Measurements from ENCODE around the gene TEF. TPM values are rescaled to one million over a fixed set of nuclear protein-coding genes. Genes with fewer than 3 reads are reported as not detected.
A peak's percentile ranks its signal among the peaks of the same experiment; 100 is the strongest.

The TEF gene
- total RNA-seq, 2 experiments from 2014 or later, result 6.8 to 7.0 TPM

DNA sequence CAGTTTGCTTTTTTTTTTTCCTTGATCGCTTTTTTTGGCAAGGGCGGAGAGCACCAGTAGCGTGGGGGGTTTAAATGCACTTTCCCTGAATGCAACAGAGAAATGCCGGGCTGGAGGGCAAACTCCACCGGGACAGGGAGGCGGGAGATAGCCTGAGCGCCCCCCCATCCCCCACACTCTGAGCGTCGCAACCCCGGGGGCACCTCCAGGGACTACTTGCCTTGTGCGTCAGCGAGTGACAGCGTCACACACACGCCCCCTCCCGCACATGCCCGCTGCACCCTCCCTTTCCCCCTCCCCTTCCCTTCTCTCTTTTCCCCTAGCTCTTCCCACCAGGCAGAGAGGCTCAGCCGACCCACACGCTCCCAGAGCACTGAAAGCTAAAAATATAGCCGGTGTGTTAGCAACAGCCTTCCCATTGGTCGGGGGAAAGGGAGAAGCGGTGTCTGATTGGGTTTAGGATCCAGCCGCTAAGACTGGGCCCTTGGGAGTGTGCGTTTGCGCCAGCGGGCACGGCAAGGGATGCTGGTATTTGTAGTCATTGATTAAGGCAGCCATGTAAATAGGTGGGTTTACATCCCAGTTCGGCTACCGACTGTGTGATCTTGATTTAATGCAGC is 66.6 kb downstream of the TEF start:
- H3K27ac ChIP-seq (ENCODE audit: low read depth, low read length, poor library complexity, severe bottlenecking), result peak overlapping the region; percentile 85
- no peaks in the 10 kb centered on the region for H4K20me1 ChIP-seq (ENCODE audit: insufficient read depth, low read length)
- H3K9me3 ChIP-seq (ENCODE audit: low read length), result no peaks in the 10 kb centered on the region
- peaks cover 28% of the 10 kb centered on the region for H3K79me2 ChIP-seq (ENCODE audit: insufficient read depth, low read depth, low read length)
- ChIA-PET CTCF (ENCODE audit: unreplicated experiment) (interaction anchor here (0.6 kb wide), 2 partner anchors 29 to 256 kb away, joined by 3 to 8 read pairs; no protein-coding TSS in a partner anchor), POLR2A (interaction anchor here (0.8 to 2.2 kb wide), 7 partner anchors 10 to 141 kb away, joined by 3 to 12 read pairs (median 4); partner anchors contain the start of genes ACO2, PHF5A and PMM1)
- no peaks in the 10 kb centered on the region; the same call in 1 of the 2 replicates for H3K36me3 ChIP-seq (ENCODE audit: insufficient read depth, low read length)
- DNase-seq (ENCODE audit: low spot score), result peak; percentile 97
- H3K9me2 ChIP-seq (ENCODE audit: insufficient read depth, low read length), result no peaks in the 10 kb centered on the region
- no TSS peak for BruUV-seq (replicated peaks)
- peak overlapping the region; percentile 97 for H3K4me2 ChIP-seq (ENCODE audit: low read length)
- no peak for TF ChIP-seq EZH2phosphoT487 (IDR thresholded peaks at IDR 0.05; ENCODE audit: borderline replicate concordance, low read depth, low read length)
- TF ChIP-seq, protein P1, sequence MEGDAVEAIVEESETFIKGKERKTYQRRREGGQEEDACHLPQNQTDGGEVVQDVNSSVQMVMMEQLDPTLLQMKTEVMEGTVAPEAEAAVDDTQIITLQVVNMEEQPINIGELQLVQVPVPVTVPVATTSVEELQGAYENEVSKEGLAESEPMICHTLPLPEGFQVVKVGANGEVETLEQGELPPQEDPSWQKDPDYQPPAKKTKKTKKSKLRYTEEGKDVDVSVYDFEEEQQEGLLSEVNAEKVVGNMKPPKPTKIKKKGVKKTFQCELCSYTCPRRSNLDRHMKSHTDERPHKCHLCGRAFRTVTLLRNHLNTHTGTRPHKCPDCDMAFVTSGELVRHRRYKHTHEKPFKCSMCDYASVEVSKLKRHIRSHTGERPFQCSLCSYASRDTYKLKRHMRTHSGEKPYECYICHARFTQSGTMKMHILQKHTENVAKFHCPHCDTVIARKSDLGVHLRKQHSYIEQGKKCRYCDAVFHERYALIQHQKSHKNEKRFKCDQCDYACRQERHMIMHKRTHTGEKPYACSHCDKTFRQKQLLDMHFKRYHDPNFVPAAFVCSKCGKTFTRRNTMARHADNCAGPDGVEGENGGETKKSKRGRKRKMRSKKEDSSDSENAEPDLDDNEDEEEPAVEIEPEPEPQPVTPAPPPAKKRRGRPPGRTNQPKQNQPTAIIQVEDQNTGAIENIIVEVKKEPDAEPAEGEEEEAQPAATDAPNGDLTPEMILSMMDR (conservative IDR thresholded peaks at IDR 0.05; ENCODE audit: low read length), result no peak
- intact Hi-C loops (cut with micrococcal nuclease; ENCODE audit: unreplicated experiment), result loop anchor here (5.0 to 10.0 kb wide), 3 partner anchors 161 to 1167 kb away; partner anchors contain the start of genes EP300, POLDIP3 and RANGAP1
- peak overlapping the region; percentile 26; the same call in 1 of the 2 replicates for H2AFZ ChIP-seq (ENCODE audit: low read length)
- peak overlapping the region; percentile 83 for H3K4me3 ChIP-seq (ENCODE audit: low read depth, low read length, poor library complexity, severe bottlenecking)
- H3K4me1 ChIP-seq (ENCODE audit: insufficient read depth, low read length, poor library complexity, severe bottlenecking), result peaks cover 14% of the 10 kb centered on the region

Small RNA genes within 50 kb of the gene (small RNA-seq; reads per million reads assigned to genes)
- gene RNU6-495P, result not detected

Other genes with a start within 250 kb of the TEF start
- 23.3 and 28.1 TPM in 2 replicates for gene L3MBTL2, start 176.6 kb upstream of the TEF start, total RNA-seq (2014; rRNA removed; shearing (Covaris generic))
- 25.6 and 33.4 TPM in 2 replicates for gene L3MBTL2, start 176.6 kb upstream of the TEF start, total RNA-seq (2022)
- gene CHADL, start 141.0 kb upstream of the TEF start, total RNA-seq (2014; rRNA removed; shearing (Covaris generic)), result 0.26 and 0.60 TPM in 2 replicates
- 0.42 TPM in 1 of 2 replicates, not detected in the other for gene CHADL, start 141.0 kb upstream of the TEF start, total RNA-seq (2022)
- gene RANGAP1, start 95.8 kb upstream of the TEF start, total RNA-seq (2014; rRNA removed; shearing (Covaris generic)), result 81.7 and 108 TPM in 2 replicates
- gene RANGAP1, start 95.8 kb upstream of the TEF start, total RNA-seq (2022), result 119 and 128 TPM in 2 replicates
- gene ZC3H7B, start 80.4 kb upstream of the TEF start, total RNA-seq (2014; rRNA removed; shearing (Covaris generic)), result 42.4 and 46.7 TPM in 2 replicates
- 55.1 and 56.3 TPM in 2 replicates for gene ZC3H7B, start 80.4 kb upstream of the TEF start, total RNA-seq (2022)
- 13.5 and 13.9 TPM in 2 replicates for gene TOB2, start 64.9 kb downstream of the TEF start, total RNA-seq (2014; rRNA removed; shearing (Covaris generic))
- 19.9 and 27.0 TPM in 2 replicates for gene TOB2, start 64.9 kb downstream of the TEF start, total RNA-seq (2022)
- 87.9 and 98.8 TPM in 2 replicates for gene PHF5A, start 86.8 kb downstream of the TEF start, total RNA-seq (2014; rRNA removed; shearing (Covaris generic))
- gene PHF5A, start 86.8 kb downstream of the TEF start, total RNA-seq (2022), result 60.9 and 62.1 TPM in 2 replicates
- gene ACO2, start 87.2 kb downstream of the TEF start, total RNA-seq (2014; rRNA removed; shearing (Covaris generic)), result 61.5 and 69.0 TPM in 2 replicates
- 102 and 107 TPM in 2 replicates for gene ACO2, start 87.2 kb downstream of the TEF start, total RNA-seq (2022)
- 26.6 and 28.5 TPM in 2 replicates for gene POLR3H, start 162.5 kb downstream of the TEF start, total RNA-seq (2014; rRNA removed; shearing (Covaris generic))
- gene POLR3H, start 162.5 kb downstream of the TEF start, total RNA-seq (2022), result 41.0 and 48.3 TPM in 2 replicates
- gene CSDC2, start 179.1 kb downstream of the TEF start, total RNA-seq (2014; rRNA removed; shearing (Covaris generic)), result not detected in 2 replicates
- gene CSDC2, start 179.1 kb downstream of the TEF start, total RNA-seq (2022), result not detected in 2 replicates
- 17.0 and 17.5 TPM in 2 replicates for gene PMM1, start 207.9 kb downstream of the TEF start, total RNA-seq (2014; rRNA removed; shearing (Covaris generic))
- gene PMM1, start 207.9 kb downstream of the TEF start, total RNA-seq (2022), result 40.5 and 45.7 TPM in 2 replicates
- 20.4 and 39.0 TPM in 2 replicates for gene DESI1, start 239.1 kb downstream of the TEF start, total RNA-seq (2014; rRNA removed; shearing (Covaris generic))
- gene DESI1, start 239.1 kb downstream of the TEF start, total RNA-seq (2022), result 59.0 and 65.0 TPM in 2 replicates
- 378 and 419 TPM in 2 replicates for gene XRCC6, start 239.4 kb downstream of the TEF start, total RNA-seq (2014; rRNA removed; shearing (Covaris generic))
- gene XRCC6, start 239.4 kb downstream of the TEF start, total RNA-seq (2022), result 374 and 426 TPM in 2 replicates